ENCODE measurements around the gene PKP2.
"Not testable (repeated sequence)": the region's sequence is repeated elsewhere in the genome, so short reads cannot be mapped to it uniquely, and the experiment has no call there.

The PKP2 gene

GRCh38 chr12:32877601-32878459, 18.7 kb downstream of the PKP2 start:
- TF ChIP-seq MYC (IDR thresholded peaks at IDR 0.05; ENCODE audit: low read depth, low read length) (no peak), CTCF (IDR thresholded peaks at IDR 0.05; ENCODE audit: low read depth, low read length) (no peak)
- H3K4me3 ChIP-seq (ENCODE audit: low read depth, low read length), result no peak overlapping the region
- no peak for DNase-seq (ENCODE audit: low read depth)

- no peak for TF ChIP-seq MAX (IDR thresholded peaks at IDR 0.05; ENCODE audit: low read depth, low read length)
- TF ChIP-seq MYC (IDR thresholded peaks at IDR 0.05; ENCODE audit: low read depth, low read length), result no peak
- no peak for TF ChIP-seq CTCF (IDR thresholded peaks at IDR 0.05; ENCODE audit: low read depth, low read length)
- TF ChIP-seq POLR2A (IDR thresholded peaks at IDR 0.05; ENCODE audit: extremely low read depth, insufficient read length), result no peak
- DNase-seq (ENCODE audit: low read depth), result no peak
Measured at GRCh38 chr12:32876004-32876403, 20.6 kb downstream of the PKP2 start.

GRCh38 chr12:32874975-32875374, 21.6 kb downstream of the PKP2 start:
- DNase-seq (ENCODE audit: low read depth), result no peak
- H3K4me3 ChIP-seq (ENCODE audit: low read depth, low read length), result no peak overlapping the region
- TF ChIP-seq CTCF (IDR thresholded peaks at IDR 0.05; ENCODE audit: low read depth, low read length) (no peak), POLR2A (IDR thresholded peaks at IDR 0.05; ENCODE audit: extremely low read depth, insufficient read length) (no peak), MYC (IDR thresholded peaks at IDR 0.05; ENCODE audit: low read depth, low read length) (no peak), MAX (IDR thresholded peaks at IDR 0.05; ENCODE audit: low read depth, low read length) (no peak)

More at GRCh38 chr12:32876004-32876403, 20.6 kb downstream of the PKP2 start:
- no peak overlapping the region for H3K4me3 ChIP-seq (ENCODE audit: low read depth, low read length)

- no peak for TF ChIP-seq MAX (IDR thresholded peaks at IDR 0.05; ENCODE audit: low read depth, low read length)
Measured at GRCh38 chr12:32874078-32874477, 22.5 kb downstream of the PKP2 start.

GRCh38 chr12:32872416-32872815, 24.2 kb downstream of the PKP2 start:
- H3K4me3 ChIP-seq (ENCODE audit: low read depth, low read length); DNase-seq (ENCODE audit: low read depth): not testable (repeated sequence)

More at GRCh38 chr12:32874078-32874477, 22.5 kb downstream of the PKP2 start:
- no peak overlapping the region for H3K4me3 ChIP-seq (ENCODE audit: low read depth, low read length)
- no peak for DNase-seq (ENCODE audit: low read depth)

- TF ChIP-seq MAX (IDR thresholded peaks at IDR 0.05; ENCODE audit: low read depth, low read length), result no peak
- TF ChIP-seq CTCF (IDR thresholded peaks at IDR 0.05; ENCODE audit: low read depth, low read length), result no peak
- TF ChIP-seq MYC (IDR thresholded peaks at IDR 0.05; ENCODE audit: low read depth, low read length), result no peak
- TF ChIP-seq POLR2A (IDR thresholded peaks at IDR 0.05; ENCODE audit: extremely low read depth, insufficient read length), result no peak
Measured at GRCh38 chr12:32870716-32871115, 25.9 kb downstream of the PKP2 start.

GRCh38 chr12:32868885-32869284, 27.7 kb downstream of the PKP2 start:
- TF ChIP-seq POLR2A (IDR thresholded peaks at IDR 0.05; ENCODE audit: extremely low read depth, insufficient read length) (no peak), MYC (IDR thresholded peaks at IDR 0.05; ENCODE audit: low read depth, low read length) (no peak), CTCF (IDR thresholded peaks at IDR 0.05; ENCODE audit: low read depth, low read length) (no peak), MAX (IDR thresholded peaks at IDR 0.05; ENCODE audit: low read depth, low read length) (no peak)
- no peak overlapping the region for H3K4me3 ChIP-seq (ENCODE audit: low read depth, low read length)
- no peak for DNase-seq (ENCODE audit: low read depth)

More at GRCh38 chr12:32870716-32871115, 25.9 kb downstream of the PKP2 start:
- no peak overlapping the region for H3K4me3 ChIP-seq (ENCODE audit: low read depth, low read length)
- DNase-seq (ENCODE audit: low read depth), result no peak
